Right lobe of liver (tissue), 6 donors: ENCODE results near the gene IL1F10. TPM values are rescaled to one million over a fixed set of nuclear protein-coding genes. Genes with fewer than 3 reads are reported as not detected.
"Not testable (repeated sequence)": the region's sequence is repeated elsewhere in the genome, so short reads cannot be mapped to it uniquely, and the experiment has no call there.

ENCODE experiments used
- ATAC-seq, 4 donors: fragments of 200-7000 bp; cut with Tn5 transposase; one replicate each; pipeline ENCODE4 v1.9.1; 2020; ENCODE audit warnings: mild to moderate bottlenecking in 4 of 4, moderate library complexity in 4 of 4
- DNase-seq, 3 donors: peaks; one replicate each; pipeline ENCODE4 v3.0.0-alpha.2; 2020
- H3K27ac ChIP-seq, 3 donors: fragments of 200-600 bp; one replicate each; pipeline ENCODE4 v1.8.0; 2022
- H3K27me3 ChIP-seq, 2 donors: fragments of 200-600 bp; one replicate each; pipeline ENCODE4 v1.8.0; 2022
- H3K36me3 ChIP-seq, 4 donors: fragments of 200-600 bp; sonication (generic) in 1 of 4; one replicate each; pipeline versions ENCODE4 v1.5.1 to v1.8.0; 2017 to 2022; ENCODE audit warnings: control low read depth in 1 of 4
- H3K4me1 ChIP-seq, 4 donors: fragments of 200-600 bp; sonication (generic) in 1 of 4; one replicate each; pipeline versions ENCODE4 v1.5.1 to v1.8.0; 2017 to 2022; ENCODE audit warnings: control low read depth in 1 of 4
- H3K4me3 ChIP-seq, 3 donors: fragments of 200-600 bp; one replicate each; pipeline ENCODE4 v1.8.0; 2022
- H3K9me3 ChIP-seq, 4 donors: fragments of 200-600 bp; sonication (generic) in 1 of 4; one replicate each; pipeline versions ENCODE4 v1.5.1 to v1.8.0; 2017 to 2022; ENCODE audit warnings: control low read depth in 1 of 4
- POLR2A ChIP-seq: fragments of 450-650 bp; IDR thresholded peaks from one replicate; pipeline ENCODE4 v1.6.1; 2017; ENCODE audit warnings: antibody characterized with exemption, mild to moderate bottlenecking
- WGBS: methylation state at CpG from one replicate; pipeline ENCODE4 v1.1.6; 2018; ENCODE audit warnings: low coverage, low lambda C conversion rate; ENCODE audit not compliant: insufficient coverage; ENCODE audit errors: missing lambda C conversion rate; 5-methylcytosine and 5-hydroxymethylcytosine counted together
- intact Hi-C, 2 donors: fragments of 100-400 bp; cut with DNase I; formaldehyde crosslinking; loops; one replicate each; pipeline versions ENCODE4 v1.11.2 to v1.14.1; 2022
- total RNA-seq, 6 experiments: library from RNA; depleted of rRNA in 2 of 6; stranded (reverse); fragments of >200 nt in 2 of 6; fragmentation: NEBNext Ultra II Directional in 3 of 6; extraction: Animal tissue kit (Norgen Biotek cat#: 25700) in 3 of 6; gene quantifications; one replicate each; pipeline versions ENCODE4 v1.1.0 to v1.2.4, GENCODE V29; 2016 to 2023
- TF ChIP-seq, protein P1 (sequence below), 4 donors: fragments of 200-600 bp in 3 of 4; fragments of 450-650 bp in 1 of 4; IDR thresholded peaks; one replicate each; pipeline versions ENCODE4 v1.5.1 to v1.8.0; 2016 to 2022; ENCODE audit warnings: antibody characterized with exemption in 4 of 4, mild to moderate bottlenecking in 2 of 4
- donor health status: DM: no; HTN: yes; CAD: no.
- donor health status: DM: no; HTN: no; CAD: no.
- donor health status: DM: no; HTN: no; CAD: no.
- donor health status: DM: no; HTN: yes; CAD: no.
- donor health status: DM: no; HTN: yes; CAD: no.

IL1F10 gene
- total RNA-seq, 6 experiments from 2014 or later: not detected

DNA sequence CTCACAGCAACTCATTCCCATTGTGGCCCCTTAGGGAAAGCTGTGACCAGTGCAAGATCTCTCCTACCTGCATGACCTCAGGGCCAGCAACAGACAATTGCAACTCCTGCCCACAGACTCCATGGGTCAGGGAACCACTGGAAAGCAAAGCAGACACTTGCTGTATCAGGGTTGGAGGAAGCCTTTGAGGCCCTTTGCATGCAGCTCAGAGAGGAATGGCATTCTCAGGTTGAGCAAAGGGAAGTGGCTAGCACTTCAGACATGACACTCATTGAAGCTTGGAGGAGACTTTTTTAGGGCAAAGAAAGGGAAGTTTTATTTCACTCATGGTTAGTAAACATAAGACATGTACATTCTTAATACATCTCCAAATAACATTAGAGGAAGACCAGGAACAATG is 22.1 kb downstream of the IL1F10 start:
- Histone ChIP-seq H3K27me3 (no peaks in the 10 kb centered on the region), H3K27ac (no peak overlapping the region), H3K9me3 (no peaks in the 10 kb centered on the region), H3K36me3 (no peaks in the 10 kb centered on the region), H3K4me3 (no peak overlapping the region), H3K4me1 (peaks cover 0 to 13% (median 5%) of the 10 kb centered on the region in 4 donors)
- TF ChIP-seq, protein P1, sequence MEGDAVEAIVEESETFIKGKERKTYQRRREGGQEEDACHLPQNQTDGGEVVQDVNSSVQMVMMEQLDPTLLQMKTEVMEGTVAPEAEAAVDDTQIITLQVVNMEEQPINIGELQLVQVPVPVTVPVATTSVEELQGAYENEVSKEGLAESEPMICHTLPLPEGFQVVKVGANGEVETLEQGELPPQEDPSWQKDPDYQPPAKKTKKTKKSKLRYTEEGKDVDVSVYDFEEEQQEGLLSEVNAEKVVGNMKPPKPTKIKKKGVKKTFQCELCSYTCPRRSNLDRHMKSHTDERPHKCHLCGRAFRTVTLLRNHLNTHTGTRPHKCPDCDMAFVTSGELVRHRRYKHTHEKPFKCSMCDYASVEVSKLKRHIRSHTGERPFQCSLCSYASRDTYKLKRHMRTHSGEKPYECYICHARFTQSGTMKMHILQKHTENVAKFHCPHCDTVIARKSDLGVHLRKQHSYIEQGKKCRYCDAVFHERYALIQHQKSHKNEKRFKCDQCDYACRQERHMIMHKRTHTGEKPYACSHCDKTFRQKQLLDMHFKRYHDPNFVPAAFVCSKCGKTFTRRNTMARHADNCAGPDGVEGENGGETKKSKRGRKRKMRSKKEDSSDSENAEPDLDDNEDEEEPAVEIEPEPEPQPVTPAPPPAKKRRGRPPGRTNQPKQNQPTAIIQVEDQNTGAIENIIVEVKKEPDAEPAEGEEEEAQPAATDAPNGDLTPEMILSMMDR (IDR thresholded peaks at IDR 0.05): no peak
- no peak for TF ChIP-seq POLR2A
- no peak for DNase-seq
- ATAC-seq: no peak
- intact Hi-C loops: loop anchor here in 1 of 2 donors (10.0 kb wide), 1 partner anchor 45 kb away; no protein-coding TSS in a partner anchor

DNA sequence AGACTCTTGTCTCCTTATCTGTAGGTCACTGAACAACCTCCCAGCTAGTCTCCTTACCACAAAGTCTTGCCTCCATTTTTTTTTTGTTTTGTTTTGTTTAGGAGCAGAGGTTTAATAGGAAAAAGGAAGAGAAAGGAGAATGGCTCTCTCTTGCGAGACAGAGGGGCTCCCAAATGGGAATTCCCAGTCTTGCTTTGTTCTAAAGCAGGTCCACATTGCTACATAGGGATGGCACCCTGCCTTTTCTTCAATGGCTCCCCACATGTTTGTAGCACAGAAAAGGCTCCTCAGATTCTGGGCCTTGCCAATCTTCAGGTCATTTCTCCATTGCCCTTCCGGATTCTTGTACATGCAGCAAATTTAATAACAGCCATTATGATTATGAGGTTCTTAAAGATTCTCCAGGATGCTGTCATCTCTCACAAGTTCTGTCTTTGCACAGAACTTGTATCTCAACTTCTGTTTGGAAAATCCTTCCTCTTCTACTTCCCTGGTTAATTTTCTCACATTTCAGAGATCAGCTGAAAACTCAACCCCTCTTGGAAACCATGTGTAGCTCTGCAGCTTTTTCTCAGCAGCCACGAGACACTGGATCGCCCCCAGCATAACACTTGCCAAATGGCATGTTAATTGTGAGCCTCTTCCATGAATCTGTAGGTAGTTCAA is 23.6 kb downstream of the IL1F10 start:
- Histone ChIP-seq H3K36me3 (no peaks in the 10 kb centered on the region), H3K4me1 (peaks cover 0 to 13% (median 5%) of the 10 kb centered on the region in 4 donors), H3K27ac (no peak overlapping the region), H3K27me3 (no peaks in the 10 kb centered on the region), H3K9me3 (no peaks in the 10 kb centered on the region), H3K4me3 (no peak overlapping the region)
- ATAC-seq (no peak), DNase-seq (no peak)
- intact Hi-C loops: no loop called here
- TF ChIP-seq, protein P1 (IDR thresholded peaks at IDR 0.05): no peak
- no peak for TF ChIP-seq POLR2A
- 74% methylated on average over 4 of the region's 4 CpGs for WGBS

DNA sequence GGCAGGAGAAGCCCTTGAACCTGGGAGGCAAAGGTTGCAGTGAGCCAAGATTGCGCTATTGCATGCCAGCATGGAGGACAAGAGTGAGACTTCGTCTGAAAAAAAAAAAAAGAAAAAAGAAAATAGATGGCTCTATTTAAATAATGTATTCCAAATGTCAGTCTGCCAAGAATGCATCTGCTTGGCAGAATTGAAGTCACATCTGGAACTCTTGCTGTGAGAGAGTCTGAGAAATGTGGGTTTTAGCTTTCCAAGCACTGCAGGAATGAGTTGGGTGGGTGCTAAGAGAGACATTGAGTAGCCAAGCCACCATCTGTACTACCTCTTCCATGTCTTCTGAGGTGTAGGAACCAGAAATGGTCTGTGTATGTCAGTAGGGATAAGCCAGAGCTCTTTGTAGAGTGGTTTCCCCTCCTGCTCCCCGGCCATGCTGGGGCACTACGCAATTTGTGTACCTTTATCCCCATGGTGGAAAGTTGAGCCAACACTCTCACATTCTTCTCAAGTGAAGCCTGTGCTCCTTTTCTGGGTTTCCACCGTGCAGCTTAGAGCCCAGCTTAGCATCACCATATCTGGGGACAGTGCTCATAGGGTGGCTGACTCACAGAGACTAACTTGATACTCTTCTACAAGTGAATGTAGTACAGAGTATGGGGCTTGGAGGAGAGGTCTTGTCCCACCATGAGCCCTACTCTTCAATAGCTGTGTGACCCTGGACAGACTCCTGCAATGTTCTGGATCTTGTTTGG is 25.3 kb downstream of the IL1F10 start:
- DNase-seq: no peak
- Histone ChIP-seq H3K9me3 (no peaks in the 10 kb centered on the region), H3K4me1 (peaks cover 0 to 10% (median 5%) of the 10 kb centered on the region in 4 donors), H3K36me3 (no peaks in the 10 kb centered on the region), H3K27me3 (no peaks in the 10 kb centered on the region), H3K27ac (no peak overlapping the region), H3K4me3 (no peak overlapping the region)
- 94% methylated on average over 3 of the region's 5 CpGs for WGBS
- TF ChIP-seq, protein P1 (IDR thresholded peaks at IDR 0.05): no peak
- no peak for TF ChIP-seq POLR2A
- intact Hi-C loops: no loop called here
- ATAC-seq: no peak

DNA sequence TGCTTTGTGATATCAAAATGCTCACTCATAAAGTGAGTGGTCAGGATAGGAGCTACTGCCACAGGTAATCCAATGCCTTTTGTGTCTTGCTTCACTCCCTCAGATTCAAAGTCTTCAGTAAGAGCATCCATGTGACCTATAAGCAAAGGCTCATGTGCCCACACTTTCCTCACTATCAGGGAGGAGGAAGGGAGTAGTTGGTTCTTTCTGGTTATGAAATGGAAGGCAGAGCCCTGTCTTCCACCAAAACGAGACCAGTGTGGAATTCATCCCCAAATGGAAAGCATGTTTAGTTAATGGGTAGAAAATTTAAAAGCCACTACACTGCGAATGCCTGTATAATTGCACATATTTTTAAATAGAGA is 25.8 kb downstream of the IL1F10 start:
- ATAC-seq (no peak), DNase-seq (no peak)
- WGBS: 63% methylated on average over 2 of the region's 2 CpGs
- Histone ChIP-seq H3K9me3 (no peaks in the 10 kb centered on the region), H3K4me3 (no peak overlapping the region), H3K36me3 (no peaks in the 10 kb centered on the region), H3K27ac (no peak overlapping the region), H3K4me1 (peaks cover 0 to 7% (median 3%) of the 10 kb centered on the region in 4 donors), H3K27me3 (no peaks in the 10 kb centered on the region)
- intact Hi-C loops: no loop called here
- no peak for TF ChIP-seq POLR2A
- TF ChIP-seq, protein P1 (IDR thresholded peaks at IDR 0.05): no peak

DNA sequence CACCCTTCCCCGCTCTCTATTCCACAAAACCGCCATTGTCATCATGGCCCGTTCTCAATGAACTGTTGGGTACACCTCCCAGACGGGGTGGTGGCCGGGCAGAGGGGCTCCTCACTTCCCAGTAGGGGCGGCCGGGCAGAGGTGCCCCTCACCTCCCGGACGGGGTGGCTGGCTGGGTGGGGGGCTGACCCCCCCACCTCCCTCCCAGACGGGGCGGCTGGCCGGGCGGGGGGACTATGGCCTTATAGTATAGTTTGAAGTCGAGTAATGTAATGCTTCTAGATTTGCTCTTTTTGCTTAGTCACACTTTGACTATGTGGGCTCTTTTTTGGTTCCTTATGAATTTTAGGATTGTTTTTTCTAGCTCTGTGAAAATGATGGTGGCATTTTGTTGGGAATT is 28.5 kb downstream of the IL1F10 start:
- WGBS: 97% methylated on average over 8 of the region's 14 CpGs
- H3K4me3 ChIP-seq, intact Hi-C loops, H3K27ac ChIP-seq, H3K9me3 ChIP-seq, H3K27me3 ChIP-seq, ATAC-seq, H3K4me1 ChIP-seq, DNase-seq, H3K36me3 ChIP-seq: not testable (repeated sequence)

DNA sequence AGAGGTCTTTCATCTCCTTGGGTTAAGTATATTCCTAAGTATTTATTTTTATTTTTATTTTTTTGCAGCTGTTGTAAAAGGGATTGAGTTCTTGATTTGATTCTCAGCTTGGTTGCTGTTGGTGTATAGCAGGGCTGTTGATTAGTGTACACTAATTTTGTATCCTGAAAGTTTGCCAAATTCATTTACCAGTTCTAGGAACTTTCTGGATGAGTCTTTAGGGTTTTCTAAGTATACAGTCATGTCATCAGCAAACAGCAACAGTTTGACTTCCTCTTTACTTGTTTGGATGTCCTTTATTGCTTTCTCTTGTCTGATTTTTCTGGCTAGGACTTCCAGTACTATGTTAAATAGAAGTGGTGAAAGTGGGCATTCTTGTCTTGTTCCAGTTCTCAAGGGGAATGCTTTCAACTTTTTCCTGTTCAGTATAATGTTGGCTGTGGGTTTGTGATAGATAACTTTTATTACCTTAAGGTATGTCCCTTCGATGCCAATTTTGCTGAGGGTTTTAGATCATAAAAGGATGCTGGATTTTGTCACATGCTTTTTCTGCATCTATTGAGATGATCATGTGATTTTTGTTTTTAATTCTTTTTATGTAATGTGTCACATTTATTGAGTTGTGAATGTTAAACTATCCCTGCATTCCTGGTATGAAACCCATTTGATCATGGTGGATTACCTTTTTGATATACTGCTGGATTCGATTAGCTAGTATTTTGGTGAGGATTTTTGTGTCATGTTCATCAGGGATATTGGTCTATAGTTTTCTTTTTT is 29.3 kb downstream of the IL1F10 start:
- DNase-seq, H3K4me3 ChIP-seq, H3K36me3 ChIP-seq, H3K27me3 ChIP-seq, H3K9me3 ChIP-seq, ATAC-seq, H3K4me1 ChIP-seq, intact Hi-C loops, H3K27ac ChIP-seq: not testable (repeated sequence)
- WGBS: 85% methylated on average over 2 of the region's 2 CpGs
